AG04449 (cell line): ENCODE measurements around the gene SEC22A.

Experiments used
- CTCF ChIA-PET: fragments of 350-600 bp; formaldehyde crosslinking; extraction: SDS; loops from one replicate; lab custom pipeline; 2021; ENCODE audit warnings: antibody characterized with exemption; lab: Yijun Ruan, JAX
- POLR2A ChIA-PET: fragments of 400-600, 350-600 bp; formaldehyde crosslinking; extraction: SDS; loops from one replicate; lab custom pipeline; 2020; ENCODE audit warnings: antibody characterized with exemption, inconsistent platforms; lab: Yijun Ruan, JAX
- DNase-seq: peaks from one replicate; pipeline ENCODE4 v3.0.0-alpha.2; 2010; ENCODE audit warnings: low read depth, low spot score
- H3K4me3 ChIP-seq: 2 replicates; pipeline ENCODE4 v1.5.1; 2011; ENCODE audit warnings: low read depth, mild to moderate bottlenecking, control low read depth, low read length
- CTCF ChIP-seq: IDR thresholded peaks from one replicate; pipeline ENCODE4 v1.5.1; 2011; ENCODE audit warnings: mild to moderate bottlenecking, moderate library complexity, low read length, control low read depth, inconsistent platforms; ENCODE audit not compliant: insufficient read depth; ENCODE audit errors: missing control alignments

Gene SEC22A

GRCh38 chr3:123263941-123264340 lies 62.2 kb downstream of the SEC22A start:
- no peak for TF ChIP-seq CTCF
- POLR2A ChIA-PET: interaction anchor here (0.7 kb wide), 1 partner anchor 9 kb away, joined by 3 read pairs; no protein-coding TSS in a partner anchor
- no peak for DNase-seq
- CTCF ChIA-PET: interaction anchor here (0.6 to 0.7 kb wide), 2 partner anchors 32 to 295 kb away, joined by 3 read pairs; no protein-coding TSS in a partner anchor
- no peak overlapping the region for H3K4me3 ChIP-seq

GRCh38 chr3:123267821-123268220 lies 66.1 kb downstream of the SEC22A start:
- CTCF ChIA-PET: interaction anchor here (1.2 kb wide), 1 partner anchor 12 kb away, joined by 4 read pairs; no protein-coding TSS in a partner anchor
- no peak overlapping the region for H3K4me3 ChIP-seq
- TF ChIP-seq CTCF: no peak
- DNase-seq: no peak
- POLR2A ChIA-PET: no interaction called here

- CTCF ChIA-PET: interaction anchor here (1.7 kb wide), 1 partner anchor 288 kb away, joined by 5 read pairs; no protein-coding TSS in a partner anchor
- TF ChIP-seq CTCF: no peak
- POLR2A ChIA-PET: no interaction called here
- no peak overlapping the region for H3K4me3 ChIP-seq
- DNase-seq: no peak
Measured at GRCh38 chr3:123270818-123271217, 69.1 kb downstream of the SEC22A start.

- ChIA-PET CTCF (interaction anchor here (0.9 to 3.3 kb wide), 3 partner anchors 14 to 287 kb away, joined by 3 to 24 read pairs (median 5); no protein-coding TSS in a partner anchor), POLR2A (no interaction called here)
- DNase-seq: no peak
- no peak overlapping the region for H3K4me3 ChIP-seq
- TF ChIP-seq CTCF: no peak
Measured at GRCh38 chr3:123271466-123272159, 69.9 kb downstream of the SEC22A start.

GRCh38 chr3:123272547-123272946 lies 70.8 kb downstream of the SEC22A start:
- H3K4me3 ChIP-seq: no peak overlapping the region
- no peak for DNase-seq
- ChIA-PET POLR2A (interaction anchor here (0.7 kb wide), 1 partner anchor 8 kb away, joined by 3 read pairs; no protein-coding TSS in a partner anchor), CTCF (interaction anchor here (0.9 to 3.3 kb wide), 2 partner anchors 13 to 218 kb away, joined by 3 to 24 read pairs; no protein-coding TSS in a partner anchor)
- no peak for TF ChIP-seq CTCF

- TF ChIP-seq CTCF: no peak
- ChIA-PET CTCF (interaction anchor here (2.2 kb wide), 1 partner anchor 10 kb away, joined by 14 read pairs; no protein-coding TSS in a partner anchor), POLR2A (no interaction called here)
- no peak for DNase-seq
- H3K4me3 ChIP-seq: no peak overlapping the region
Measured at GRCh38 chr3:123275691-123276090, 73.9 kb downstream of the SEC22A start.
